Mesenchymal stem cell (in vitro differentiated cells and primary cell): ENCODE results near the gene PIK3R6.

Experiments
- DNase-seq: peaks from one replicate; pipeline ENCODE4 v3.0.0-alpha.2; 2013
- H2AFZ ChIP-seq: one replicate; pipeline ENCODE4 v1.6.1; 2013; ENCODE audit warnings: low read depth, mild to moderate bottlenecking, control low read depth, inconsistent platforms, low read length, moderate library complexity
- H2AK5ac ChIP-seq: 2 replicates; pipeline ENCODE4 v1.6.1; 2013; ENCODE audit warnings: low read length, moderate library complexity, mild to moderate bottlenecking, inconsistent platforms; ENCODE audit not compliant: severe bottlenecking
- H2BK120ac ChIP-seq: one replicate; pipeline ENCODE4 v1.6.1; 2013; ENCODE audit warnings: low read depth, mild to moderate bottlenecking, inconsistent platforms, low read length, moderate library complexity
- H2BK12ac ChIP-seq, 2 experiments: one replicate each; pipeline ENCODE4 v1.6.1; 2013; ENCODE audit warnings: inconsistent platforms in 2 of 2, low read length in 2 of 2, mild to moderate bottlenecking in 2 of 2, moderate library complexity in 2 of 2, control low read depth in 1 of 2
- H2BK15ac ChIP-seq: one replicate; pipeline ENCODE4 v1.6.1; 2013; ENCODE audit warnings: mild to moderate bottlenecking, low read depth, inconsistent platforms; ENCODE audit not compliant: poor library complexity, severe bottlenecking
- H2BK5ac ChIP-seq: 2 replicates; pipeline ENCODE4 v1.6.1; 2013; ENCODE audit warnings: low read depth, mild to moderate bottlenecking, low read length, control low read depth, inconsistent platforms; ENCODE audit not compliant: poor library complexity, severe bottlenecking
- H3K14ac ChIP-seq, 2 experiments: one replicate each; pipeline ENCODE4 v1.6.1; 2013; ENCODE audit warnings: inconsistent platforms in 2 of 2, low read length in 2 of 2, control low read depth in 1 of 2, mild to moderate bottlenecking in 1 of 2, moderate library complexity in 1 of 2
- H3K18ac ChIP-seq, 2 experiments: one replicate each; pipeline ENCODE4 v1.6.1; 2013; ENCODE audit warnings: inconsistent platforms in 2 of 2, low read length in 2 of 2, control low read depth in 1 of 2, low read depth in 1 of 2, mild to moderate bottlenecking in 1 of 2
- H3K23ac ChIP-seq, 2 experiments: one replicate each; pipeline ENCODE4 v1.6.1; 2013; ENCODE audit warnings: inconsistent platforms in 2 of 2, low read length in 2 of 2, mild to moderate bottlenecking in 2 of 2, moderate library complexity in 2 of 2, control low read depth in 1 of 2
- H3K27ac ChIP-seq: 2 replicates; pipeline ENCODE4 v1.5.1; 2013; ENCODE audit warnings: mild to moderate bottlenecking, moderate library complexity, low read length, control low read depth, inconsistent platforms; ENCODE audit not compliant: poor library complexity, severe bottlenecking
- H3K27me3 ChIP-seq, 2 experiments: 2 replicates each; pipeline versions ENCODE4 v1.6.1 to v1.7.0; 2013; ENCODE audit warnings: low read length in 2 of 2, mild to moderate bottlenecking in 2 of 2, moderate library complexity in 2 of 2, control low read depth in 1 of 2, inconsistent platforms in 1 of 2; ENCODE audit not compliant: control insufficient read depth in 1 of 2, insufficient read depth in 1 of 2
- H3K36me3 ChIP-seq, 2 experiments: 2 replicates each; pipeline versions ENCODE4 v1.6.1 to v1.7.0; 2013; ENCODE audit warnings: low read length in 2 of 2, control low read depth in 1 of 2, inconsistent platforms in 1 of 2, low read depth in 1 of 2, mild to moderate bottlenecking in 1 of 2; ENCODE audit not compliant: insufficient read depth in 2 of 2, control insufficient read depth in 1 of 2
- H3K4ac ChIP-seq, 2 experiments: one replicate each; pipeline ENCODE4 v1.6.1; 2013; ENCODE audit warnings: inconsistent platforms in 2 of 2, low read length in 2 of 2, mild to moderate bottlenecking in 2 of 2, moderate library complexity in 2 of 2, control low read depth in 1 of 2, low read depth in 1 of 2
- H3K4me1 ChIP-seq: 2 replicates; pipeline ENCODE4 v1.6.1; 2013; ENCODE audit warnings: low read depth, low read length, control low read depth; ENCODE audit not compliant: control insufficient read depth, insufficient read depth
- H3K4me2 ChIP-seq: 2 replicates; pipeline ENCODE4 v1.6.1; 2013; ENCODE audit warnings: low read length, mild to moderate bottlenecking, inconsistent platforms; ENCODE audit not compliant: poor library complexity, severe bottlenecking
- H3K4me3 ChIP-seq, 2 experiments: 2 replicates each; pipeline versions ENCODE4 v1.5.1 to v1.7.0; 2013; ENCODE audit warnings: low read length in 2 of 2, mild to moderate bottlenecking in 2 of 2, control low read depth in 1 of 2, low read depth in 1 of 2; ENCODE audit not compliant: insufficient read depth in 1 of 2
- H3K79me1 ChIP-seq: replicated peaks from 2 replicates; pipeline ENCODE4 v1.6.1; 2013; ENCODE audit warnings: mild to moderate bottlenecking, control low read depth, low read length, inconsistent platforms; ENCODE audit not compliant: poor library complexity, severe bottlenecking
- H3K9ac ChIP-seq: 2 replicates; pipeline ENCODE4 v1.7.0; 2013; ENCODE audit warnings: mild to moderate bottlenecking, low read length, moderate library complexity
- H3K9me3 ChIP-seq: 2 replicates; pipeline ENCODE4 v1.7.0; 2013; ENCODE audit warnings: mild to moderate bottlenecking, low read length; ENCODE audit not compliant: control insufficient read depth
- H4K8ac ChIP-seq: one replicate; pipeline ENCODE4 v1.6.1; 2013; ENCODE audit warnings: inconsistent platforms, mild to moderate bottlenecking, low read length, moderate library complexity
- H4K91ac ChIP-seq: one replicate; pipeline ENCODE4 v1.6.1; 2013; ENCODE audit warnings: mild to moderate bottlenecking, low read length, inconsistent platforms
- WGBS: methylation state at CpG from one replicate; pipeline ENCODE4 v1.1.7; 2013; ENCODE audit warnings: mixed read lengths; 5-methylcytosine and 5-hydroxymethylcytosine counted together

Gene PIK3R6

DNA sequence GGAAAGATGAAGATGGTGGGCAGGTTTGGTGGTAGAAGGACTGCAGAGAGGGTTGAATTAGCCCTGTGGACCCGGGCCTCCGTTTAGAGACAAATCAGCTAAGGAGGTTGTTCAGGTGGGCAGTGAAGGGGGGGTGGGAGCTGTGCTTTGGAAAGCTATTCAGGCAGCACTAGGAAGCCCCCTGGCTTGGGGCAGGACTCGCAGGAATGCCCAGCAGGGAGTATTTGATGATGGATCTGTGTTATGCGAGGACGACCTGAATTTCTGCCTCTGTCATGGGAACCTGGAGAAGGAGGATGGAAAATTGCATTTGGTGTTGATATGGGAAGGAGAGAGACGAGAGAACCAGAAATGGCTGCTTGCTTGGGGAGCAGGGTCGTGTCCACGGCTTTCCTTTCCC, 112.6 kb downstream of the PIK3R6 start:
- no peak overlapping the region for H3K27ac ChIP-seq
- no peak overlapping the region for H3K18ac ChIP-seq
- WGBS = 68% methylated on average over 8 of the region's 8 CpGs
- no peaks in the 10 kb centered on the region for H3K4me1 ChIP-seq
- H4K8ac ChIP-seq = no peak overlapping the region
- no peak overlapping the region for H2AFZ ChIP-seq
- no peaks in the 10 kb centered on the region for H3K9me3 ChIP-seq
- H3K79me1 ChIP-seq = no peaks in the 10 kb centered on the region
- H2BK5ac ChIP-seq = no peak overlapping the region
- H2AK5ac ChIP-seq = no peak overlapping the region
- no peak overlapping the region for H2BK15ac ChIP-seq
- H3K36me3 ChIP-seq = no peaks in the 10 kb centered on the region
- no peak overlapping the region for H3K4me2 ChIP-seq
- no peak overlapping the region for H3K23ac ChIP-seq
- H3K9ac ChIP-seq = no peak overlapping the region
- H4K91ac ChIP-seq = no peak overlapping the region
- H3K4ac ChIP-seq = no peak overlapping the region
- H2BK120ac ChIP-seq = no peak overlapping the region
- H3K4me3 ChIP-seq = no peak overlapping the region
- H2BK12ac ChIP-seq = no peak overlapping the region
- no peak overlapping the region for H3K14ac ChIP-seq
- peaks cover 40 to 62% of the 10 kb centered on the region in 2 experiments for H3K27me3 ChIP-seq
- DNase-seq = no peak

DNA sequence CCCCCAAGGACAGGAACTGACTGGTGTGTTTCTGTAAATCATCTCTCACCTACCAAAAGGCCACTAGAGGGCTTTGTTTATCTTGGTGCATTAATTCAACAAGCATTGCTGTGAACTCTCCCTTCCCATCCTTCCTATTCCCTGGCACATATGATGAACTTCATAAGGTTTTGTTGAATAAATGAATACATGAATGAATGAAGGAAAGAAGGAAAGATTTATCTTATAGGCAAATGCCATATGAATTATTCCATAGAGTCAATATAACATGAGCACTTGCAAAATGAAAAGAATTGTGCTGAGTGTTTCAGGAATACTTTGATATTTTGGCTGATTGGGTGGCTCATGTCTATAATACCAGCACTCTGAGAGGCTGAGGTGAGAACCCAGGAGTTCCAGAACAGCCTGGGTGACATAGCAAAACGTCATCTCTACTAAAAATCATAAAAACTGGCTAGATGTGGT, 113.5 kb downstream of the PIK3R6 start:
- no peak overlapping the region for H2AFZ ChIP-seq
- no peak overlapping the region for H3K18ac ChIP-seq
- no peaks in the 10 kb centered on the region for H3K4me1 ChIP-seq
- no peak overlapping the region for H4K91ac ChIP-seq
- H3K27me3 ChIP-seq = peaks cover 34 to 53% of the 10 kb centered on the region in 2 experiments
- no peak overlapping the region for H3K23ac ChIP-seq
- H3K4me2 ChIP-seq = no peak overlapping the region
- H3K36me3 ChIP-seq = no peaks in the 10 kb centered on the region
- H3K79me1 ChIP-seq = no peaks in the 10 kb centered on the region
- H2BK15ac ChIP-seq = no peak overlapping the region
- no CpG with 5 or more reads among the region's 1 CpG for WGBS
- H3K4me3 ChIP-seq = no peak overlapping the region
- no peak overlapping the region for H2BK5ac ChIP-seq
- no peak overlapping the region for H3K9ac ChIP-seq
- H2BK120ac ChIP-seq = no peak overlapping the region
- H3K14ac ChIP-seq = no peak overlapping the region
- H4K8ac ChIP-seq = no peak overlapping the region
- H2AK5ac ChIP-seq = no peak overlapping the region
- peak; percentile 7 for DNase-seq
- no peaks in the 10 kb centered on the region for H3K9me3 ChIP-seq
- H2BK12ac ChIP-seq = no peak overlapping the region
- H3K4ac ChIP-seq = no peak overlapping the region
- H3K27ac ChIP-seq = no peak overlapping the region

DNA sequence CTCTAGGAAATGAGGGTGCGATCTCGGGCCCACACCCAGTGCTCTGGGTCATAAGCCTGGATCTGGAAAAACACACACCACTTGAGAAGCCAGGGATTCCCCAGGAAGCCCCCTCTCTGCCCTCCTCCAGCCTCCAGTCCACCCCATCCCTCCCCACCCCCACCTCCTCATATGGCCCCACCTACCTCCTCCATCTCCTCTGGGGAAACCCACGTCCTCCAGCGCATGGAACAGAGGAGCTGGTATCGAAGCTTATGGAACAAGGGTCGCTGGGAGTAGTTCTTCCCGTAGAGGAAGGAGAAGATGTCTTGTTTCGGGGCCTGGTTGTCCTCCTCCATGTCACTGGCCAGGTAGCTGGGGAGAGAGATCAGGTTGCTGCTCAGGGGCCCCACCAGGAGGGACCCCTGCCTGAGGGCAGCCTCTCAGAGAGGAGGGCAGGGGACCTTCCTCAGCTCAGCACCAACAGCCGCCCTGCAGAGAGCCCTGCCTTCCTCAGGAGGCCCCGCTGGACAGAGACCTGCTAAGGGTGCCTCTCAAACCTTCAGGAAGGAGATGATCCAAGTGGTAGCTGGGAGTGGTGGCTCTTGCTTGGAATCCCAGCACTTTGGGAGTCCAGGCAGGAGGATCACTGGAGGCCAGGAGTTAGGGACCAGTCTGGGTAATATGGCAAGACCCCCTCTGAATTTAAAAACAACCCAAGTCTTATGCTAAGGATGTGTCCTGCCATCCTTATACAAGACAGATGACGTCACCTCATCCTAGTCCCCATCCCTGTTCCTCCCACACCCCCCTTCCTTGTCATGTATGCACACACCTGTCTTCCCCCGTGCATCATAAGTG, 114.1 kb downstream of the PIK3R6 start:
- no peak overlapping the region for H3K18ac ChIP-seq
- H3K9me3 ChIP-seq = no peaks in the 10 kb centered on the region
- H2AFZ ChIP-seq = no peak overlapping the region
- H3K27ac ChIP-seq = no peak overlapping the region
- H3K27me3 ChIP-seq = peaks cover 28 to 52% of the 10 kb centered on the region in 2 experiments
- no peak overlapping the region for H3K23ac ChIP-seq
- H3K4ac ChIP-seq = no peak overlapping the region
- no peak overlapping the region for H4K8ac ChIP-seq
- no peak overlapping the region for H3K9ac ChIP-seq
- H3K79me1 ChIP-seq = no peaks in the 10 kb centered on the region
- no peak overlapping the region for H3K14ac ChIP-seq
- H3K36me3 ChIP-seq = no peaks in the 10 kb centered on the region
- H3K4me3 ChIP-seq = no peak overlapping the region
- 86% methylated on average over 12 of the region's 12 CpGs for WGBS
- no peak overlapping the region for H2BK5ac ChIP-seq
- H4K91ac ChIP-seq = no peak overlapping the region
- H2BK15ac ChIP-seq = no peak overlapping the region
- no peak overlapping the region for H2BK12ac ChIP-seq
- DNase-seq = no peak
- no peak overlapping the region for H2AK5ac ChIP-seq
- H3K4me2 ChIP-seq = no peak overlapping the region
- H2BK120ac ChIP-seq = no peak overlapping the region
- H3K4me1 ChIP-seq = no peaks in the 10 kb centered on the region
